ENCODE data around the gene CDKN2D.
"Not testable (repeated sequence)": the region's sequence is repeated elsewhere in the genome, so short reads cannot be mapped to it uniquely, and the experiment has no call there.

Gene CDKN2D

DNA sequence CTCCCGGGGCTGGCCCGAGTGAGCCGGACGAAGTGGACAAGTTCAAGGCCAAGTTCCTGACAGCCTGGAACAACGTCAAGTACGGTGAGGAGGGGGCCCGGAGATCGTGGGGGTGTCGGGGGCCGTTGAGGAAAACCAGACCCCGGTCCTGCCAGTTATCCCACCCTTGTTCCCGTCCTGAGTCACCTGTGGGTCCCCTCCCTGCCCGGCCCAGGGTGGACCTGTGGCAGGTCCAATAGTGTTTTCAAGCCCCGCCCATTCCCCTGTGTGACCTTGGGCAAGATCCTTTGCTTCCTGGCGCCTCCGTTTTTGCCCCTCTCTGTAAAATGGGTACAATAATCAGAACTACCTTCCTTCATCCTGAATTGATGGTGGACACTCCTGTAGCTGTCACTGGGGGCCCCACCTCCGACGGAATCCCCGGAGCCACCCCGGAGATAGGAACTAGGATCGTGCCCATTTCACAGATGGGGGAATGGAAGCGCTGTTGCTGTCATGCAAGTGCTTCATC is 24.5 kb downstream of the CDKN2D start:
- H3K4me3 ChIP-seq (replicated peaks; ENCODE audit: low read depth, low read length): peak overlapping the region; percentile 67
- no peak for DNase-seq (ENCODE audit: low read depth)
- TF ChIP-seq, protein P1, sequence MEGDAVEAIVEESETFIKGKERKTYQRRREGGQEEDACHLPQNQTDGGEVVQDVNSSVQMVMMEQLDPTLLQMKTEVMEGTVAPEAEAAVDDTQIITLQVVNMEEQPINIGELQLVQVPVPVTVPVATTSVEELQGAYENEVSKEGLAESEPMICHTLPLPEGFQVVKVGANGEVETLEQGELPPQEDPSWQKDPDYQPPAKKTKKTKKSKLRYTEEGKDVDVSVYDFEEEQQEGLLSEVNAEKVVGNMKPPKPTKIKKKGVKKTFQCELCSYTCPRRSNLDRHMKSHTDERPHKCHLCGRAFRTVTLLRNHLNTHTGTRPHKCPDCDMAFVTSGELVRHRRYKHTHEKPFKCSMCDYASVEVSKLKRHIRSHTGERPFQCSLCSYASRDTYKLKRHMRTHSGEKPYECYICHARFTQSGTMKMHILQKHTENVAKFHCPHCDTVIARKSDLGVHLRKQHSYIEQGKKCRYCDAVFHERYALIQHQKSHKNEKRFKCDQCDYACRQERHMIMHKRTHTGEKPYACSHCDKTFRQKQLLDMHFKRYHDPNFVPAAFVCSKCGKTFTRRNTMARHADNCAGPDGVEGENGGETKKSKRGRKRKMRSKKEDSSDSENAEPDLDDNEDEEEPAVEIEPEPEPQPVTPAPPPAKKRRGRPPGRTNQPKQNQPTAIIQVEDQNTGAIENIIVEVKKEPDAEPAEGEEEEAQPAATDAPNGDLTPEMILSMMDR (IDR thresholded peaks at IDR 0.05; ENCODE audit: low read length, missing control alignments): no peak

DNA sequence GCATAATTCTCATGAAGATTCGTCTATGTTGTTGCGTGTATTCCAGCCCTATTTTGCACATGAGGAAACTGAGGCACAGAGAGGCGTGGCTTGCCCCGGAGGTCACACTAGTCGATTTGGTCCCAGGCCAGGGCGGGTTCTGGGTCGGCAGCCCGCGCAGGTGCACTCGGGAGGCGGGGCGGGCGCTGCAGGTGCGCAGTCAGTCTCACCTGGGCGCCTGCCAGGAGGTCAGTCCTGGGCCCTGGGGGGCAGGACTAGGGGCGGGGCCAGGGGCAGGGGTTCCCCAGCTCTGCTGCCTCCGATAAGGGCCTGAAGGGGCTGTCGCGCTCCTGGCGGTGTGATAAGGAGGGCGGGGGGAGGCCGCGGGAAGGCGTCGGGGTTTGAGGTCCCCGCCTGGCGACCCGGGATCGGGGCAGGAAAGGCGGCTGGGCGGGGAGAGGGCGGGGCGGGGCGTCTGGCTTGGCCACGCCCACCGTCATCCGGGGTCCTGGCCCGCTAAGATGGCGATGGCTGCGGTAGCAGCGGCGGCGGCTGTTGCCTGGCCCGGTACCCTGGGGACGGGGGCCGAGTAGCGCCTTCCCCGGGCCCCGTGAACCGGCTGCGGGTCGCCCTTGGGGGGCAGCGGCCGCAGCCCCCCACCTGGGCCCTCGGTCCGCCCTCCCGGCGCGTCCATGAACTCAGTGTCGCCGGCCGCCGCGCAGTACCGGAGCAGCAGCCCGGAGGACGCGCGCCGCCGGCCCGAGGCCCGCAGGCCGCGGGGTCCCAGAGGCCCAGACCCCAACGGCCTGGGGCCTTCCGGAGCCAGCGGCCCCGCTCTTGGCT is 25.1 kb downstream of the CDKN2D start, which contains the start of gene ATG4D:
TSS of gene ATG4D (plus strand) at position 485 of the 822 bp plus-strand sequence. CDS start at position 672, 187 bp downstream.
- peak; percentile 62 for DNase-seq (ENCODE audit: low read depth)
- TF ChIP-seq, protein P1 (IDR thresholded peaks at IDR 0.05; ENCODE audit: low read length, missing control alignments): no peak

DNA sequence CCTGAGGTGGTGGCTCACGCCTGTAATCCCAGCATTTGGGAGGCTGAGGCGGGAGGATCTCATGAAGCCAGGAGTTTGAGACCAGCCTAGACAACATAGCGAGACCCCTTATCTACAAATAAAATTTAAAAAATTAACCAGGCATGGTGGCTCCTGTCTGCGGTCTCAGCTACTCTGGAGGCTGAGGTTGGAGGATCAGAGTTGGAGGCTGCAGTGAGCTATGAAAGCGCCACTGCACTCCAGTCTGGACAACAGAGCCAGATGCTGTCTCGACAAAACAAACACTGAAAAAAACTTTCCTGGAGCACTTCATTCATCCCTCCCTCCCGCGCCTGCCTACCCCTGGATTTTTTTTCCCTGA is 25.7 kb downstream of the CDKN2D start:
- TF ChIP-seq, protein P1 (IDR thresholded peaks at IDR 0.05; ENCODE audit: low read length, missing control alignments): no peak
- no peak overlapping the region for H3K4me3 ChIP-seq (replicated peaks; ENCODE audit: low read depth, low read length)
- DNase-seq (ENCODE audit: low read depth): no peak

More for the DNA sequence above, 25.1 kb downstream of the CDKN2D start, which contains the start of gene ATG4D:
- peak within 1 kb of the TSS; percentile 67 for H3K4me3 ChIP-seq (replicated peaks; ENCODE audit: low read depth, low read length)

DNA sequence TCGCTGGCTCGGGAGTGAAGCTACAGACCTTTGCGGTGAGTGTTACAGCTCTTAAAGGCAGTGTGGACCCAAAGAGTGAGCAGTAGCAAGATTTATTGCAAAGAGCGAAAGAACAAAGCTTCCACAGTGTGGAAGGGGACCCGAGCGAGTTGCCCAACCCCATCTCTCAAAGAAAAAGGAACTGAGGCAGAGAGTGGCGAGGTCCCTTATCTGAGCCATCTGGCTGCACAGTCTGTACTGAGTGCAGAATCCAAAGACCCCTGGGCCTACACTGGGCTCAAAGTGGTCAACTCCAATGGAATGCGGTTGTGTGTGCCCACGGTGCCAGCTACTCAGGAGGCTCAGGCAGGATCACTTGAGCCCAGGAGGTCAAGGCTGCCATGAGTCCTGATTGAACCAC is 29.8 kb downstream of the CDKN2D start:
- not testable (repeated sequence) for H3K4me3 ChIP-seq (replicated peaks; ENCODE audit: low read depth, low read length); DNase-seq (ENCODE audit: low read depth)

DNA sequence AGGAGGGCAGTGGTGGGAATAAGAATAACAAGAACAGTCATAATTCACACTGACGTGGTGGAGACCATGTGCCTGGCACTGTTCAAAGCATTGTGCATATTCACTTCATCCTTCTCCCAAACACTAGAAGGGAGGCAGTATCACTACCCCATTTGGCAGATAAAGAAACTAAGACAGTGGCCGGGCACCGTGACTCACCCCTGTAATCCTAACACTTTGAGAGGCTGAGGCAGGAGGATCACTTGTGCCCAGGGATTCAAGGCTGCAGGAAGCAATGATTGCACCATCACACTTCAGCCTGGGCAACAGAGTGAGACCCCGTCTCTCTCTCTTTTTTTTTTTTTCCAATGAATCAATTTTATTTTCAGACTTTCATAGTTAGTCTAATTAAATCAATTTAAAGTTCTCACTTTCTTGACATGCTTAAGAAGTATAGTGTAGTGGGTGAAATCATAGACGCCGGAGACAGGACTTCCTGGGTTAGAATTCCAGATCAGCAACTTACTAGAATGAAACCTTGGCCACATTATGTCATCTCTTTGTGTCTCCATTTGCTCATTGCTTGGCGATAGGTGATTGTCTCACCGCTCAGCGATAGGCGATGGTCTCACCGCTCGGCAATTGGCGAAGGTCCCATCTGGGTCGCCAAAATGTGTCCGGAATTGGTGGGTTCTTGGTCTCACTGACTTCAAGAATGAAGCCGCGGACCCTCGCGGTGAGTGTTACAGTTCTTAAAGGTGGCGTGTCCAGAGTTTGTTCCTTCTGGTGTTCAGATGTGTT is 30.4 kb downstream of the CDKN2D start:
- no peak overlapping the region for H3K4me3 ChIP-seq (replicated peaks; ENCODE audit: low read depth, low read length)
- TF ChIP-seq, protein P1 (IDR thresholded peaks at IDR 0.05; ENCODE audit: low read length, missing control alignments): no peak
- DNase-seq (ENCODE audit: low read depth): no peak

DNA sequence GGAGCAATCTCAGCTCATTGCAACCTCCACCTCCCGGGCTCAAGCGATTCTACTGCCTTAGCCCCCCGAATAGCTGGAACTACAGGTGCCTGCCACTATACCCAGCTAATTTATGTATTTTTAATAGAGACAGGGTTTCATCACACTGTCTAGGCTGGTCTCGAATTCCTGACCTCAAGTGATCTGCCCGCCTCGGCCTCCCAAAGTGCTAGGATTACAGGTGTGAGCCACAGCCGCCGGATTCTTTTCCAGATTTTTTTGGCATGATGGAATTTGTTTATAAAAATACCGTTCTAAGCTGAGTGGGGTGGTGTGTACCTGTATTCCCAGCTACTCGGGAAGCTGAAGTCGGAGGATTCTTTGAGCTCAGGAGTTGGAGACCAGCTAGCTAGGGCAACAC is 31.1 kb downstream of the CDKN2D start:
- TF ChIP-seq, protein P1 (IDR thresholded peaks at IDR 0.05; ENCODE audit: low read length, missing control alignments): no peak
- no peak overlapping the region for H3K4me3 ChIP-seq (replicated peaks; ENCODE audit: low read depth, low read length)
- DNase-seq (ENCODE audit: low read depth): no peak

DNA sequence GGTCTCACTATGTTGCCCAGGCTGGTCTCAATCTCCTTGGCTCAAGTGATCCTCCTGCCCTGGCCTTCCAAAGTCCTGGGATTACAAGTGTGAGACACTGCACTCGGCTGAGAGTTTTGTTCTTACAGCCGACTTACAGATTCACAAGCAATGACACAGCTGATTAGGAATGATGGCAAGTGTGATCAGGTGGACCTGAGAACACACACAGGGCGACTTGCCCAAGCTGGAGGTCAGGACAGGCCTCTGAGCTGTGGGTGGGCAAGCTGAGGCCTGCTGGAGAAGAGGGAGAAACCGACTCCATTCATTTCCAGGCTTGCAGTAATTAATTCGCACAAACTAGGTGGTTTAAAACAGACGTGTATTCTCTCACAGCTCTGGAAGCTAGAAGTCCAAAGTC is 33.2 kb downstream of the CDKN2D start:
- no peak overlapping the region for H3K4me3 ChIP-seq (replicated peaks; ENCODE audit: low read depth, low read length)
- no peak for DNase-seq (ENCODE audit: low read depth)
- TF ChIP-seq, protein P1 (IDR thresholded peaks at IDR 0.05; ENCODE audit: low read length, missing control alignments): no peak

All from fibroblast of pulmonary artery (primary cell).